GM20000 (cell line): ENCODE data around the gene SLC26A2.

ENCODE experiments used
- DNase-seq: peaks from one replicate; pipeline ENCODE4 v3.0.0; 2012; ENCODE audit warnings: low spot score
- CTCF ChIP-seq: IDR thresholded peaks from 2 replicates; pipeline ENCODE4 v1.5.1; 2012; ENCODE audit warnings: mild to moderate bottlenecking, control low read depth; ENCODE audit errors: extremely low read depth, missing control alignments

The SLC26A2 gene

GRCh38 chr5:149960272-149961185, at the start of gene SLC26A2:
Gene SLC26A2 (plus strand): TSS chr5:149960758. CDS start chr5:149977653, 16,895 bp downstream.
- DNase-seq, result peak; percentile 95
- no peak for TF ChIP-seq CTCF

- TF ChIP-seq CTCF, result no peak
- DNase-seq, result no peak
Measured at GRCh38 chr5:149911031-149911430, 49.5 kb upstream of the SLC26A2 start.

DNA sequence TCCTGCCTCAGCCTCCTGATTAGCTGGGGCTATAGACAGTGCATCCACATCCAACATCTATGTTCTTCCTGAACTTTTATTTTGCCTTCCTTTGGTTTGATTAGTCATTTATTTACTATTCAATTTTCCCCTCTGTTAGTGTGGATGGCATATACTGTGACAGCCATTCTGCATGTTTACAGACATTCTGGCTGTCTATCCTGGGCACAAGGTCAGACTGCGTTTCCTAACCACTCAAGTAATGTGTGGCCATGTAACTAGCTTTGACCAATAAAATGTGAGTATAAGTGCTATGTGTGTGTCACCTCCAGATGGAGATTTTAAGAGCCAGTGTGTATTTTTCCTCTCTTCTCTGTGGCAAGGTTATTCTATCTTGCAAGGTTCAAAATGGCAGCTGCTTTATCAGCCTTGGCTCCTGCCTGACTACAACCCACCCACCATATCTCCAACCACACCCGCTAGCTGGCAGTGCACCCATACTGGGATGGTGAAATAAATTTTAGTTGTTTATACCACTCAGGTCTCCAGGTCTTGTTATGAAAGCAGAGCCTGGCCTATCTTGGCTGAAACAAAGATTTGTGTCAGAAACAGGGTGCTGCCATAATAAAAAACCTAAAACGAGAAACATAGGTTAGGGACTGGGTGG, 48.2 kb upstream of the SLC26A2 start:
- DNase-seq, result no peak
- TF ChIP-seq CTCF, result no peak

DNA sequence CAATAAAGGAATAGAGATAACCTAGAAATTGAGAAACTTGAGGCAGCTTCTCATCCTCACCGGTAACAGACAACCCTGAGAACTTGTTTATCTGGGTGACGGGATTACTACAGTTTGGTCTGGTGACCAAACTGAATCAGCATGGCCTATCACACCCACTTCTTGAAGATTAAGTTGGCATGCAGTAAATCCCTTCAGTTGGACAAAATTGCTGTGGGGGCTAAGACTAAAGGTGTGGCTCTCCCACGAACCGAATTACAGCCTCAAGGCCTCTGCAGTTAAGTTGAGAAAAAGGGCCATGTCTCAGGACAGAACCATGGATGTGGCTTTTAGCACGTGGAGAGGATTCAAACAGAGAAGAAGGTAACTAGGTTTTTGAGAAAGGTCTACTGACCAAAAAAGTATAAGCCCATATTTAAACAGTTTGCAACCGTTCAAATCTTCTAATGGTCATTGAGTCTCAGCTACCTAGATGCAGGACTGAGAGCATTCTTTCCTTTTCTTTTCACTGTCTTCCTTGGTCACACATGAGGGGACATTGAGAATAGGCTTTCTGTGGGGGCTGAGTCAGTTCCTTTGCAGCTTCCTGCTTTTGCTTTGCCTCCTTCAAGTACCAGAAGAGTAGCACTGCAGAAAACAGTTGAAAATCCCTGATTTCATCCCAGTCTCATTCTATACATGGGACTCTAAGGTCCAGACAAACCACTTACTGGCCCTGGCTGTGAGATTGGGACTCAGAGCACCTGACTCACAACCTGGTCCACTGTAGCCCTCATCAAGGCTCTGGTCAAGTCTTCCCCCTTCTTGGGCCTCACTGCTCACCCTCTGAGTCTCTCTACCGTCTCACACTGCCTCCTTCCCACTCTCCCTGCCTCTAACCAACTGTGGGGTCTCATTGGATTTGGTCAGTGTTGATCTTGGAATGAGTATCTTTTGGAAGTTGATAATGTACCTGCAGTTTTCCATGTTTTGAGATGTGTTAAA, 46.8 kb upstream of the SLC26A2 start:
- TF ChIP-seq CTCF, result no peak
- DNase-seq, result no peak

GRCh38 chr5:149915392-149916260, 44.9 kb upstream of the SLC26A2 start:
- no peak for DNase-seq
- no peak for TF ChIP-seq CTCF

GRCh38 chr5:149916334-149917072, 44.1 kb upstream of the SLC26A2 start:
- no peak for DNase-seq
- TF ChIP-seq CTCF, result no peak
